Spleen (tissue), 11 donors: ENCODE measurements around the gene CSK. TPM values are rescaled to one million over a fixed set of nuclear protein-coding genes. Genes with fewer than 3 reads are reported as not detected.

Source experiments
- DNase-seq: peaks from one replicate; pipeline ENCODE4 v3.0.0-alpha.2; 2020
- H3K27ac ChIP-seq, 8 donors: fragments of 200-600 bp; sonication (generic) in 7 of 8; 1 replicate in 4 of 8; 2 replicates in 4 of 8; pipeline versions ENCODE4 v1.5.0 to v1.8.0; 2016 to 2021; ENCODE audit warnings: inconsistent platforms in 4 of 8, mild to moderate bottlenecking in 4 of 8, moderate library complexity in 1 of 8
- H3K27me3 ChIP-seq, 7 donors: fragments of 200-600 bp; sonication (generic) in 6 of 7; replicated peaks in 1 of 7; 1 replicate in 4 of 7; 2 replicates in 3 of 7; pipeline versions ENCODE4 v1.5.0 to v1.8.0; 2016 to 2021; ENCODE audit warnings: inconsistent platforms in 3 of 7, mild to moderate bottlenecking in 1 of 7
- H3K36me3 ChIP-seq, 6 donors: fragments of 200-600 bp; sonication (generic) in 5 of 6; 1 replicate in 4 of 6; 2 replicates in 2 of 6; pipeline versions ENCODE4 v1.5.0 to v1.8.0; 2016 to 2021; ENCODE audit warnings: inconsistent platforms in 2 of 6
- H3K4me1 ChIP-seq, 6 donors: fragments of 200-600 bp; sonication (generic) in 5 of 6; 1 replicate in 3 of 6; 2 replicates in 3 of 6; pipeline versions ENCODE4 v1.5.0 to v1.8.0; 2016 to 2021; ENCODE audit warnings: inconsistent platforms in 3 of 6
- H3K4me3 ChIP-seq, 8 donors: fragments of 200-600 bp; sonication (generic) in 7 of 8; 1 replicate in 4 of 8; 2 replicates in 4 of 8; pipeline versions ENCODE4 v1.5.0 to v1.8.0; 2016 to 2021; ENCODE audit warnings: inconsistent platforms in 4 of 8, mild to moderate bottlenecking in 4 of 8, moderate library complexity in 2 of 8
- H3K9me3 ChIP-seq, 8 donors: fragments of 200-600 bp; sonication (generic) in 7 of 8; 1 replicate in 4 of 8; 2 replicates in 4 of 8; pipeline versions ENCODE4 v1.5.0 to v1.8.0; 2016 to 2021; ENCODE audit warnings: inconsistent platforms in 4 of 8
- POLR2A ChIP-seq, 3 donors: fragments of 450-650 bp; IDR thresholded peaks; one replicate each; pipeline ENCODE4 v1.5.1; 2017; ENCODE audit warnings: antibody characterized with exemption in 3 of 3, mild to moderate bottlenecking in 1 of 3
- POLR2AphosphoS5 ChIP-seq, 3 donors: sonication (generic); formaldehyde crosslinking; IDR thresholded peaks; one replicate each; pipeline ENCODE4 v1.5.1; 2017; ENCODE audit warnings: antibody characterized with exemption in 3 of 3
- WGBS, 5 donors: extraction: QIAGEN DNeasy Blood & Tissue Kit in 3 of 5; methylation state at CpG; one replicate each; pipeline versions ENCODE4 v1.1.5 to v1.1.7; 2013 to 2018; 5-methylcytosine and 5-hydroxymethylcytosine counted together
- intact Hi-C: fragments of 100-400 bp; cut with DNase I; formaldehyde crosslinking; loops from one replicate; pipeline ENCODE4 v1.15.0; 2023; ENCODE audit warnings: low total_unique reads
- polyA plus RNA-seq, 3 donors: library from polyadenylated mRNA; stranded (reverse); fragments of 200-250 nt; gene quantifications; one replicate each; pipeline ENCODE4 v1.2.1, GENCODE V29; 2013
- total RNA-seq, 7 donors: library from RNA; depleted of rRNA in 3 of 7; stranded (reverse); fragments of >200 nt in 3 of 7; fragmentation: NEBNext Ultra II Directional in 4 of 7; extraction: Animal tissue kit (Norgen Biotek cat#: 25700) in 4 of 7; gene quantifications; one replicate each; pipeline versions ENCODE4 v1.1.0 to v1.2.1, GENCODE V29; 2016 to 2021
- TF ChIP-seq, protein P1 (sequence below), 11 experiments: fragments of 200-600 bp in 7 of 11; fragments of 450-650 bp in 4 of 11; sonication (generic) in 4 of 11; IDR thresholded peaks in 8 of 11; conservative IDR thresholded peaks in 3 of 11; 1 replicate in 7 of 11; 2 replicates in 4 of 11; pipeline versions ENCODE4 v1.4.0 to v1.8.0; 2016 to 2021; ENCODE audit warnings: antibody characterized with exemption in 11 of 11, inconsistent platforms in 4 of 11, mild to moderate bottlenecking in 1 of 11
- donor health status: healthy with polysubstance abuse.
- donor health status: DM: no; HTN: no; CAD: no; lungs with moderate emphysema.
- donor health status: DM: no; HTN: no; CAD: no.
- donor health status: Bipolar disorder and iron deficiency.
- donor health status: healthy.
- donor health status: DM: no; HTN: no; CAD: no.
- donor health status: DM: yes; HTN: yes; CAD: no.

CSK gene
- total and polyA plus RNA-seq, 10 donors = 121 to 281 (median 192) TPM

- peak overlapping the region in 1 of 8 donors; percentile 44 for H3K4me3 ChIP-seq
- H3K27ac ChIP-seq = peak overlapping the region; percentile 48 to 99 (median 89)
- peaks cover 63 to 78% (median 73%) of the 10 kb centered on the region in 6 donors for H3K4me1 ChIP-seq
- intact Hi-C loops = no loop called here
- TF ChIP-seq POLR2AphosphoS5 (IDR thresholded peaks at IDR 0.05) (peak; percentile 52 to 79 (median 68)), POLR2A (IDR thresholded peaks at IDR 0.05) (no peak)
- TF ChIP-seq, protein P1, sequence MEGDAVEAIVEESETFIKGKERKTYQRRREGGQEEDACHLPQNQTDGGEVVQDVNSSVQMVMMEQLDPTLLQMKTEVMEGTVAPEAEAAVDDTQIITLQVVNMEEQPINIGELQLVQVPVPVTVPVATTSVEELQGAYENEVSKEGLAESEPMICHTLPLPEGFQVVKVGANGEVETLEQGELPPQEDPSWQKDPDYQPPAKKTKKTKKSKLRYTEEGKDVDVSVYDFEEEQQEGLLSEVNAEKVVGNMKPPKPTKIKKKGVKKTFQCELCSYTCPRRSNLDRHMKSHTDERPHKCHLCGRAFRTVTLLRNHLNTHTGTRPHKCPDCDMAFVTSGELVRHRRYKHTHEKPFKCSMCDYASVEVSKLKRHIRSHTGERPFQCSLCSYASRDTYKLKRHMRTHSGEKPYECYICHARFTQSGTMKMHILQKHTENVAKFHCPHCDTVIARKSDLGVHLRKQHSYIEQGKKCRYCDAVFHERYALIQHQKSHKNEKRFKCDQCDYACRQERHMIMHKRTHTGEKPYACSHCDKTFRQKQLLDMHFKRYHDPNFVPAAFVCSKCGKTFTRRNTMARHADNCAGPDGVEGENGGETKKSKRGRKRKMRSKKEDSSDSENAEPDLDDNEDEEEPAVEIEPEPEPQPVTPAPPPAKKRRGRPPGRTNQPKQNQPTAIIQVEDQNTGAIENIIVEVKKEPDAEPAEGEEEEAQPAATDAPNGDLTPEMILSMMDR (IDR thresholded peaks at IDR 0.05 in 8 of 11, conservative IDR thresholded peaks at IDR 0.05 in 3 of 11) = peak in 7 of 11 experiments; percentile 8 to 38 (median 21)
- peak; percentile 89 for DNase-seq
- 65 to 83% (median 69%) methylated on average over 13 to 25 of the region's 25 CpGs for WGBS, 5 donors
- no peaks in the 10 kb centered on the region for H3K27me3 ChIP-seq
- no peaks in the 10 kb centered on the region for H3K9me3 ChIP-seq
- peaks cover 0 to 95% (median 56%) of the 10 kb centered on the region in 6 donors for H3K36me3 ChIP-seq
Measured at GRCh38 chr15:74798388-74799254, 16.7 kb downstream of the CSK start.

DNA sequence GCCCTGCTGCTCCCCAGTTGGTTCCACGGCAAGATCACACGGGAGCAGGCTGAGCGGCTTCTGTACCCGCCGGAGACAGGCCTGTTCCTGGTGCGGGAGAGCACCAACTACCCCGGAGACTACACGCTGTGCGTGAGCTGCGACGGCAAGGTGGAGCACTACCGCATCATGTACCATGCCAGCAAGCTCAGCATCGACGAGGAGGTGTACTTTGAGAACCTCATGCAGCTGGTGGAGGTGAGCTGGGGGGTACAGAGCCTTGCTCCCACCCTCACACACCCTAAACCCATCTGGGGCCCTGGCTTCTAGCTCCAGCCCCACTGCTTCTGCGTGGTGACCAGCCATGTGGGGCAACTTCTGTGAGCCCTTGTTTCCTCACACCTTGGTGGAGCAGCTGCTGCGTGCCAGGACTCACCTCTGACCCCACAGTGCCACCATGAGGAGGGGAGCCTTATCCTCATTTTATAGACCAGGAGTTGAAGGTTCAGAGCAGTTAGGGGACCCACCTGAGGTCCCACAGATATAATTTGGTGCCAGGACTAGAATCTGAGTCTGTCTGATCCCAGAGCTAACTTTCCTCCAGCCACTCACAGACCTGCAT lies 17.5 kb downstream of the CSK start:
- H3K4me3 ChIP-seq = peak overlapping the region in 1 of 8 donors; percentile 44
- 77 to 83% (median 79%) methylated on average over 16 of the region's 16 CpGs for WGBS, 5 donors
- H3K27ac ChIP-seq = peak overlapping the region; percentile 48 to 99 (median 89)
- H3K36me3 ChIP-seq = peaks cover 0 to 100% (median 62%) of the 10 kb centered on the region in 6 donors
- H3K27me3 ChIP-seq = no peaks in the 10 kb centered on the region
- no peaks in the 10 kb centered on the region for H3K9me3 ChIP-seq
- intact Hi-C loops = no loop called here
- TF ChIP-seq, protein P1 (IDR thresholded peaks at IDR 0.05 in 8 of 11, conservative IDR thresholded peaks at IDR 0.05 in 3 of 11) = no peak
- peak in 2 of 3 donors; percentile 8 to 17 for TF ChIP-seq POLR2AphosphoS5 (IDR thresholded peaks at IDR 0.05)
- DNase-seq = peak; percentile 87
- peaks cover 60 to 70% (median 67%) of the 10 kb centered on the region in 6 donors for H3K4me1 ChIP-seq

- Histone ChIP-seq H3K27me3 (no peaks in the 10 kb centered on the region), H3K4me3 (peak overlapping the region in 1 of 8 donors; percentile 44), H3K36me3 (peaks cover 0 to 100% (median 62%) of the 10 kb centered on the region in 6 donors), H3K27ac (peak overlapping the region; percentile 48 to 99 (median 89)), H3K4me1 (peaks cover 54 to 65% (median 61%) of the 10 kb centered on the region in 6 donors), H3K9me3 (no peaks in the 10 kb centered on the region)
- 32 to 60% (median 35%) methylated on average over 10 to 18 of the region's 18 CpGs for WGBS, 5 donors
- DNase-seq = peak; percentile 97
- TF ChIP-seq, protein P1 (IDR thresholded peaks at IDR 0.05 in 8 of 11, conservative IDR thresholded peaks at IDR 0.05 in 3 of 11) = peak; percentile 98 to 99 (median 99)
- peak; percentile 82 to 87 (median 86) for TF ChIP-seq POLR2AphosphoS5 (IDR thresholded peaks at IDR 0.05)
- TF ChIP-seq POLR2A (IDR thresholded peaks at IDR 0.05) = no peak
- intact Hi-C loops = loop anchor here (5.0 kb wide), 1 partner anchor 33 kb away; no protein-coding TSS in a partner anchor
Measured at GRCh38 chr15:74799856-74800558, 18.1 kb downstream of the CSK start.
